Kidney (tissue), 14 donors: ENCODE data around the gene CEBPA. TPM values are rescaled to one million over a fixed set of nuclear protein-coding genes. Genes with fewer than 3 reads are reported as not detected.
A peak's percentile ranks its signal among the peaks of the same experiment; 100 is the strongest.

Experiments
- DNase-seq, 5 donors: peaks; one replicate each; pipeline ENCODE4 v3.0.0-alpha.2; 2013 to 2020
- FAIRE-seq: peaks from 2 replicates; lab custom pipeline; 2012; peaks lifted over from hg19 to GRCh38; lab: Jason Lieb, UNC
- H3K27ac ChIP-seq, 2 donors: one replicate each; pipeline ENCODE4 v1.7.0; 2013; ENCODE audit warnings: low read depth in 2 of 2, low read length in 2 of 2, inconsistent platforms in 1 of 2
- H3K27me3 ChIP-seq: one replicate; pipeline ENCODE4 v1.7.1; 2013; ENCODE audit warnings: low read length, inconsistent platforms; ENCODE audit not compliant: control insufficient read depth, insufficient read depth
- H3K36me3 ChIP-seq, 3 donors: one replicate each; pipeline versions ENCODE4 v1.7.0 to v1.7.1; 2013; ENCODE audit warnings: low read length in 3 of 3, control low read depth in 1 of 3, inconsistent platforms in 1 of 3; ENCODE audit not compliant: insufficient read depth in 3 of 3, control insufficient read depth in 2 of 3
- H3K4me1 ChIP-seq, 3 donors: one replicate each; pipeline versions ENCODE4 v1.7.0 to v1.7.1; 2013; ENCODE audit warnings: low read length in 3 of 3, inconsistent platforms in 1 of 3, low read depth in 1 of 3; ENCODE audit not compliant: control insufficient read depth in 2 of 3, insufficient read depth in 2 of 3
- H3K4me3 ChIP-seq, 3 donors: one replicate each; pipeline versions ENCODE4 v1.7.0 to v1.8.1; 2013; ENCODE audit warnings: low read length in 3 of 3, control low read depth in 1 of 3, inconsistent platforms in 1 of 3
- H3K9ac ChIP-seq, 3 donors: one replicate each; pipeline versions ENCODE4 v1.7.0 to v1.7.1; 2013; ENCODE audit warnings: low read length in 3 of 3, control low read depth in 1 of 3, inconsistent platforms in 1 of 3
- H3K9me3 ChIP-seq, 3 donors: one replicate each; pipeline versions ENCODE4 v1.7.0 to v1.7.1; 2013; ENCODE audit warnings: low read length in 3 of 3, control low read depth in 1 of 3, inconsistent platforms in 1 of 3; ENCODE audit not compliant: control insufficient read depth in 2 of 3, insufficient read depth in 1 of 3
- CTCF ChIP-seq: IDR thresholded peaks from 3 replicates; pipeline ENCODE4 v1.5.1; 2012; ENCODE audit warnings: mild to moderate bottlenecking, moderate library complexity, borderline replicate concordance; ENCODE audit not compliant: insufficient read depth; ENCODE audit errors: extremely low read depth
- intact Hi-C: fragments of 100-400 bp; cut with DNase I; formaldehyde crosslinking; loops from one replicate; pipeline ENCODE4 v1.11.1; 2022
- polyA plus RNA-seq: library from polyadenylated mRNA; stranded (reverse); fragments of 350-450 nt; fragmentation: Illumina TruSeq; extraction: RNeasy Lipid Tissue Mini Kit (QIAGEN cat#74804); gene quantifications from one replicate; pipeline ENCODE4 v1.2.3, GENCODE V29; 2014; ENCODE audit warnings: low read depth, low replicate concordance; ENCODE audit not compliant: insufficient read depth
- total RNA-seq: library from RNA; stranded (reverse); fragmentation: NEBNext Ultra II Directional; extraction: Animal tissue kit (Norgen Biotek cat#: 25700); gene quantifications from one replicate; pipeline ENCODE4 v1.2.1, GENCODE V29; 2021
- donor health status: control.
- donor health status: control.
- donor health status: control.
- donor health status: control.
- donor health status: control.
- donor health status: DM: yes; HTN: yes; CAD: no.
- donor health status: Normal renal cell carcinoma (clear cell type).

The CEBPA gene
- total and polyA plus RNA-seq, 2 donors from 2014 or later: 6.6 to 7.1 TPM

- H3K9me3 ChIP-seq: no peaks in the 10 kb centered on the region
- H3K36me3 ChIP-seq: no peaks in the 10 kb centered on the region
- no peaks in the 10 kb centered on the region for H3K27me3 ChIP-seq
- intact Hi-C loops: no loop called here
- H3K4me3 ChIP-seq: no peak overlapping the region
- H3K4me1 ChIP-seq: peaks cover 0 to 5% (median 3%) of the 10 kb centered on the region in 3 donors
- peak in 1 of 5 donors; percentile 45 for DNase-seq
- no peak for FAIRE-seq
- H3K27ac ChIP-seq: no peak overlapping the region
- H3K9ac ChIP-seq: no peak overlapping the region
- no peak for TF ChIP-seq CTCF
Observed at GRCh38 chr19:33277434-33277833, 24.9 kb downstream of the CEBPA start.

- intact Hi-C loops: no loop called here
- Histone ChIP-seq H3K9ac (no peak overlapping the region), H3K9me3 (no peaks in the 10 kb centered on the region), H3K4me1 (peaks cover 0 to 5% (median 3%) of the 10 kb centered on the region in 3 donors), H3K27me3 (no peaks in the 10 kb centered on the region), H3K4me3 (no peak overlapping the region), H3K36me3 (no peaks in the 10 kb centered on the region), H3K27ac (no peak overlapping the region)
- no peak for TF ChIP-seq CTCF
- DNase-seq (peak in 1 of 5 donors; percentile 64), FAIRE-seq (no peak)
Observed at GRCh38 chr19:33275933-33276619, 26.3 kb downstream of the CEBPA start.

GRCh38 chr19:33275559-33275932 is 26.8 kb downstream of the CEBPA start:
- Histone ChIP-seq H3K9ac (no peak overlapping the region), H3K9me3 (no peaks in the 10 kb centered on the region), H3K4me1 (peaks cover 0 to 5% (median 3%) of the 10 kb centered on the region in 3 donors), H3K4me3 (no peak overlapping the region), H3K27me3 (no peaks in the 10 kb centered on the region), H3K27ac (no peak overlapping the region), H3K36me3 (no peaks in the 10 kb centered on the region)
- FAIRE-seq (no peak), DNase-seq (peak in 1 of 5 donors; percentile 61)
- TF ChIP-seq CTCF: no peak
- intact Hi-C loops: no loop called here
